DMS53 treated with DMSO at 0.1 percent for 48 hours (cell line): ENCODE results near the gene PROM2.
A peak's percentile ranks its signal among the peaks of the same experiment; 100 is the strongest.

Source experiments
- DNase-seq: peaks from one replicate; lab custom pipeline; 2025; ENCODE audit not compliant: unreplicated experiment; lab: John Stamatoyannopoulos, UW

PROM2 gene

DNA sequence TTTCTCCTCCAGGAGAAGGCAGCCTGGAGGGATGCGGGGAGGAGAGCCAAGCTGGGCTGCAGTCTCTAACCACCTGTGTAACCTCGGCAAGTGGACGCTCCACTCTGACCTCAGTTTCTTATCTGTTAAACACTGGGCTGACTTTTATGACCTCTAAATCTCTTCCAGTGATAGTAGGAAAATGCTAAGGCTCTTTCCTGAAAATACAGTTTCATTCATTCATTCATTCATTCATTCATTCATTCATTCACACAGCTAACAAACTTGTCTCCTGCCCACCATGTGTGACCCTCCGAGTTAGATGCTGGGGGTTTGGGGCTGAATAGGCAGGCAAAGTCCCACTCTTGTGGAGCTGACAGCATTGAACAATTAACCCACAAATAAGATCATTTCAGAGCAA is 9.3 kb downstream of the PROM2 start:
- DNase-seq = no peak

DNA sequence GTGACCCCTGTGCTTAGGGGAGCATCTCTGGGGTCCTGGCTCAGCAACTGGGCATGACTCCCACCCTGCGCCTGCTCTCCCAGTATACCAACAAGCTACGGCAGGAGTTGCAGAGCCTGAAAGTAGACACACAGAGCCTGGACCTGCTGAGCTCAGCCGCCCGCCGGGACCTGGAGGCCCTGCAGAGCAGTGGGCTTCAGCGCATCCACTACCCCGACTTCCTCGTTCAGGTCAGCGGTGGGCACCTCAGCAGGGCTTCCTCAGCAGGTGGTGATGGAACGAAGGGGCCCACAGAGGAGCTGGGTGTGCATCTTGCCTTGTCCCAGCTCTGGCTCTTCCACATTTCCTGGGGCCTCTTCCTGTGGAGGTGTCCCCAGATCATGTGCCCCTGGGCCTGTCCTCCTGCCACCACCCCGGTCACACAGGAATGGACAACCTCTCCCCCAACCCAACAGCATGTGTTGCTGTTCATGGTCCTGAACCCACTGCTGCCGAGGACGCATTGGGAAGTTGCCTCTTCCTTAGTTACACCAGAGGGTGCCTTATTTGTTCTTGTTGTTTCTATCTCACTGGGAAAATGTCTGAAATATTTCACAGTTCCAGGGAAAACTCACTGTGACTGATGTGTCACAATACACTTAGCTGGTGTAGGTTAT is 10.8 kb downstream of the PROM2 start:
- DNase-seq = no peak

DNA sequence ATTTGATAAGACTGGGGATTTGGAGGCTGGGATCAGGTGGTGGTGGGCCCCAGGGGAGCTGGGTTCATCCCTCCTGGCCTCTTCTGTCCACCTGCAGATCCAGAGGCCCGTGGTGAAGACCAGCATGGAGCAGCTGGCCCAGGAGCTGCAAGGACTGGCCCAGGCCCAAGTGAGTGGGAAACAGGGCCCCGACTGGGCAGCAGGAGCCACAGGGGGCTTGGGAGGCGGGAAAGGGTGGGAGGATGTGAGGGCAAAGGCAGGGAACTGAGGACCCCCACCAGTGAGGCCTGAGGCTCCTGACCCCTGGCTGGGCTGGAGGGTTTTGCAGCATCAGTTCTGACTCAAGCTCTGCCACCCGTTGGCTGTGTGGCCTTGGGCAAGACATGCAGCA is 11.3 kb downstream of the PROM2 start:
- no peak for DNase-seq

DNA sequence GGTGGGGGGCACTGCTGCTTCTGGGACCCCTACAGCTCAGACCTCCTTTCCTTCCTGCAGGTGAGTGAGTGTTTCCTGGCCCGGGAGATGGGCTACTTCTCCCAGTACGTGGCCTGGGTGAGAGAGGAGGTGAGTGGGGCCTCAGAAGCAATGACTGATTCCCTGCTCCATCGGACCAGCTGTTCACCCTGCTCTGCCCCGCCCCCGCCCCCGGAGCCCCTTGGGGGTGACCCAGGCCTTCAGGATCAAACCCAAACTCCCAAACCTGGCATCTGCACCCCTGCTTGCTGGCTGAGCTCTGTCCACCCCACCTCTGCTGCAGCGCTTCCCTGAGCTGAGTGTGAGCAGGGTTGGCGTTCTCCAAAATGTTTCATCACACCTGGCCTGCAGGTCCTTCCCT is 13.1 kb downstream of the PROM2 start:
- no peak for DNase-seq

DNA sequence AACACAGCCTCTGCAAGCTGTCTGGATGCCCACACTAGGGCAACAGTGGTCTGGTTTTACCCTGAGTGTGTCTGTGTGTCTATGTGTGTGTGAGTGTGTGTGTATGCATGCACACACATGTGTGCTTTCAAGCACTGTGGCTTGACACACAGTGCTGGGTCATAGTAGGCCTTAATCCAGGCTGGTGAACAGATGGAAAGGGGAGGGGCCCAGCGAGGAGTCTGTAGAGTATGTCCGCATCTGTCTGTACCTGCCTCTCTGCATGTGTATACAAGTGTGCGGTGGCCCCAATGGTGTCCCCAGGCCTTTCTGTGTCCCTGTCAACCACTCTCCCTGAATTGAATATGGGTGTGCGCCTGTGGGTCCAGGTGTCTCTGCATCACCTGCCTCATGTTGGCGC is 13.6 kb downstream of the PROM2 start:
- DNase-seq = no peak

DNA sequence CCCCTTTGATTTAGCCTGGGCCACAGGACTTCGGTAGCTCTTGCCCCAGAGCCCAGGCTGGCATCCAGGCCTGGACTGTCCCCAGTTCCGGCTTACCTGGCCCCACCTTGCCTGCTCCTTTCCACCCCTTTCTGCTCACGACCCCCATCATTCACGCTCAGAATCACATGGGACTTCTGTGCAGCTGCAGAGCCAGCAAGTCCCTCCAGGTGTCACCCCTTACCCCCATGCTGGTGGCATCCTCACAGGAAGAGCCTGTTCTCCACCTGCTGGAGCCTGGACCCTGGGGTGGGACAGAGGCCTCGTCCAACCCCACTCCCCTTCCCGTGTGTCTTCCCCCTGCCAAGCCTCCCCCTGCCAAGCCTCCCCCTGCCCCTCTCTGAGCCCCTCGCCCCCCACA is 15.0 kb downstream of the PROM2 start:
- DNase-seq = no peak

DNA sequence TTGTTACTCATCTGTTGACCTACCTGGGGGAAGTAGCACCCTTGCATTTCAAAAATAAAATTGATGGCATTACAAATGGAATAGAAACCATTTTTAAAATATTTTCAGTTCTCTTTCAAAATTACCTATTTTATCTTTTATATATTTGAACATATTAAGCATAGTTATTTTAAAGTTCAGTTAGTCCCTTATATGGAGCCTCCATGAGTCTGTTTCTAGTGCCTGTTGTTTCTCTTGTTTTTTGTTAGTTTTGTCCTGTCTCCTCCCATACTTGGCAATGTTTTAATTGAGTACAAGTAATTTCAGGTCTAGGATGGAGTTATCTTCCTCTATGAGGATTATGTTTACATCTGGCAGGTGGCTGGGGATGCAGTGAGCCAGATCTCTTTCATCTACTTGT is 17.0 kb downstream of the PROM2 start:
- no peak for DNase-seq

DNA sequence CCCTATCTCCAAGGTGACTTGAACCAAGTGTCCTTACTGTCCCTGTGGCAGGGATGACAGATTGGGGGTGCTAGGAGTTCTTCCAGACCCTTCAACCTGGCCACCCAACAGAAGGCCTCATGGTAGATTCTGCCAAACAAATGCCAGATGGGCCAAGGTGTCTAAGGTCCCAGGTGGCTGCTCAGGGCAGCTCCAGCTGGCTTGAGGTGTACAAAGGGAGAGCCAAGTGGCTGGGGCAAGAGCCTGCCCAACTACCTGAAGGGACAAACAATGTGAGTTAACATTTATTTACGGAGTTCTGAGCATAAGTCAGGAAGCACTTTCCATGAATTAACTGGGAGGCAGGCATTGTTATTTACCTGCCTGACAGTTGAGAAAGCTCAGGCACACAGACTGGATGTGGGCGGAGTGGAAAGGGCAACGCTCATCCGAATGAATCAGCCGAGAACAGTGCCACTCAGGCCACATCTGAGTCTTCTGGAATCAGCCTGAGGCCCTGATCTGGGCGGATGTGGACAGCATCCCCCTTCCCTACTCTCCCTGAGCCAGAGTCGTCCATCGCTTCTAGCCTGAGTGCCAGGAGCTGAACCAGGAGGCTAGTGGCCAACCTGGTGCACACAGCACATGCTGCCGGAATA is 18.5 kb downstream of the PROM2 start:
- no peak for DNase-seq

DNA sequence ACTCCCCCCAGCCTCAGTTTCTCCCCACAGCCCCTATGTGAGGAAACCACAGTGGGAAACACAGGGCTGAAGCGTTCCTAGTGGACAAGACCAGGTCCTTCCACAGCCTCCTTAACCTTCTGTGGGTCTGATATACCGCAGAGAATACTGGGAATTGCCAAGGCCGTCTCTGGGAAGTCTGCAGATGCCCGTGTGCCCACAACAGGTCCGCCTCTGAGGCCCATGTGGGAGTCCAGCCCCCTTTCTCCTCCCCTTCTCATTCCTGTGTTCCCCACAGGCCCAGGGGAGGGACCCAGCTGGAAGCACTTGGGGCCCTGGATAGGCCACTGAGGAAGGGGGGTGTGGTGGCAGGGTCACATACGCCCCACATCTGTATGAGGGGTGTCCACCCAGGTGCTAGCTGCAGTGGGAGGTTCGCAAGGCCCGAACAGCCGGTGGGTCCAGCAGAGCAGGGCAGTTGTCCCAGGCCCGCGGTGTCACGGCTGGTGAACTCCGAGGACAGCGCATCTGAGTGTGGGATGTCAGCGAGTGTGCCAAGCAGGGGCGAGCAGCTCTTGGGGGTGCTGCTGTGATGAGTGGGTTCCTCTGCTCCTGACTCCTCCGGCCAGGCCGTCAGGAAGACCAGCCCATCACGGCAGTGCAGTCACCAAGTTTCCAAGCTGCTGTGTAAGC is 20.5 kb downstream of the PROM2 start:
- DNase-seq = no peak

DNA sequence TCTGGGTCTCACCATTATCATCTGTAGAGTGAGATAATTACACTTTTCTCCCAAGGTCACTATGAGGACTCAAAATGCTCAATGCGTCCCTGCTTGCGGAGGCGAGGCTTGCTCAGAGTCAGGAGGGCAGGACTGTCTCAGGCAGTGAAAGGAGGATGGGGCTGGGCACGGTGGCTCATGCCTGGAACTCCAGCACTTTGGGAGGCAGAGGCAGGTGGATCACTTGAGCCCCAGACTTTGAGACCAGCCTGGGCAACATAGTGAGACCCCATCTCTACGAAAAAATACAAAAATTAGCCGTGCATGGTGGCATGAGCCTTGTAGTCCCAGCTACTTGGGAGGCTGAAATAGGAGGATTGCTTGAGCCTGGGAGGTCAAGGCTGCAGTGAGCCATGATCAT is 21.1 kb downstream of the PROM2 start:
- DNase-seq = no peak

DNA sequence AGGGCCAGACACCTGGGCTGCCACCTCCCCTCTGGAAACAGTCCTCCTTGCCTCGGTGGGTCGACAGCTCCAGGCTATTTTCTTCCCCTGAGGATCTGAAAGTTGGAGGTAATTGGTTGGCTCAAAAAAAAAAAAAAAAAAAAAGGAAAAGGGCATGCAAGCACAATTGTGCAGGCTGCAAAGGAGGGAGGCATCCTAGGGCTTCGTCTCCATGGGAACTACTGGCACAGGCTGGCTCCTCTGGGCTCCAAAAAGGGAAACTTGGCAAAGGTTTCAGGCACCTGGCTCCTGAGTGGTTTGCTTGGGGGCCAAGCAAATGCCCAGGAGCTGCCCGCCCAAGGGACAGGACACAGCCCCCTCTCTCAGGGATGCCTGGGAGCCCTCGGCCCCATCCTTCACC is 21.8 kb downstream of the PROM2 start:
- DNase-seq = no peak

DNA sequence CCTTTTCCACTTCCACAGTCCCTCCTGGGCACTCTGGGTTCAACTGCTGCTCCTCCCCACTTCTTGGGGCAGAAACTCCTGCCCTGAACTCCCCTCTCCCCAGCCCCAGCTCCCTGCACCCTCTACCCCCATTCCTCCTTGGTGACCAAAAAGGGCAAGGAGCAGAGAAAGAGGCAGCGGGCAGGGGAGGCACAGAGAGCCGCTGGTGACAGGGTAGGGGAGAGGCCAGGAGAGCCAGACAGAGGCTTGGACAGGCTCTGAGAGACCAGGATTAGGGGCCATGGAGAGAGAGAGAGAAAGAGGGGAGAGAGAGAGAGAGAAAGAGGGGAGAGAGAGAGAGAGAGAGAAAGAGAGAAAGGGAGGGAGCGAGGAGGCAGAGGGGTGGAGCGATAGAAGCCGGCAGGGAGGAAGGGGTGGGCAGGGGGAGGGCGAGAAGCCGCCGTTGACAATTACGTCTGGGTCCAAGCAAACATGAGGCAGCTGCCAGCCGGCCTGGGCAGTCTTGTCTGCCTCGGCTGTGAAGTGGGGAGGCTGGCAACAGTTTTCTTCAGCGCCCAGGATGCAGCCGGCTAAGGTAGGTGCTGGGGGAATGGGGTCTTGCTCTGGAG is 22.7 kb downstream of the PROM2 start, which contains the start of gene KCNIP3:
Gene KCNIP3 (plus strand): TSS at position 468 of the 608 bp plus-strand sequence. CDS start 92 bp downstream, at position 560.
- peak; percentile 84 for DNase-seq

DNA sequence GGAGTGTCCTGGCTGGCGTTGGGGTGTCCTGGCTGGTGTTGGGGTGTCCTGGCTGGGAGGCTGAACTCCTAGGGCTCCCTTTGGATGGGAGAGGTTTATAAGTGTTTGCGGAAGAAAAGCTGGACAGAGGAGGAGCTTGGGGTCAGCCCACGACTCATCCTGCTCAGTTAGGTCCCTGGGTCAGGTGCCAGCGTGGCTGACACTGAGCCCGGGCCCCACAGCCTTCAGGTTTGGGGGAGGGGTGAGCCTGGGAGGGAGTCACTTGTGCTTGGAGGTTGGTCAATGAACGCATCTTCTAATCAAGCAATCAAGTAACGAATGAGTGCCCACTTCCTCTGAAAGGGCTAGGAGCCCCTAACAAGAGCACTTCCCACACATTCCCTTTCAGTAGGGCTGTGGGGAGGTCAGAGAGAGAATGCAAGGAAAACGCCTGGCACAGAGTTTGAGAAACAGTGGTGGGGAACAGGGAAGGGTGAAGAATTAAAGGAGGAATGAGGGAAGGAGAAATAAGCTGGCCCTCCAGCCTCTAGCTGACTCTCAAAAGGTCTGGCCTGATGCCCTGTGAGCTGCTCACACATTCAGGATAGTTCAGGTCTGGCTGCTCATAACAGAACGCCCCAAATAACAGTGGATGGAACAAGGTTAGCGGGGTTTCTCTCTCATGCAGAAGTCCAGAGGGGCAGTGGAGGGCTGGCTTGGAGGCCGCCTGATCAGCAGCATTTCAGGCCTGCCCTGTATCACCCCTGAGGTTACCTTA is 23.6 kb downstream of the PROM2 start:
- DNase-seq = peak; percentile 48

DNA sequence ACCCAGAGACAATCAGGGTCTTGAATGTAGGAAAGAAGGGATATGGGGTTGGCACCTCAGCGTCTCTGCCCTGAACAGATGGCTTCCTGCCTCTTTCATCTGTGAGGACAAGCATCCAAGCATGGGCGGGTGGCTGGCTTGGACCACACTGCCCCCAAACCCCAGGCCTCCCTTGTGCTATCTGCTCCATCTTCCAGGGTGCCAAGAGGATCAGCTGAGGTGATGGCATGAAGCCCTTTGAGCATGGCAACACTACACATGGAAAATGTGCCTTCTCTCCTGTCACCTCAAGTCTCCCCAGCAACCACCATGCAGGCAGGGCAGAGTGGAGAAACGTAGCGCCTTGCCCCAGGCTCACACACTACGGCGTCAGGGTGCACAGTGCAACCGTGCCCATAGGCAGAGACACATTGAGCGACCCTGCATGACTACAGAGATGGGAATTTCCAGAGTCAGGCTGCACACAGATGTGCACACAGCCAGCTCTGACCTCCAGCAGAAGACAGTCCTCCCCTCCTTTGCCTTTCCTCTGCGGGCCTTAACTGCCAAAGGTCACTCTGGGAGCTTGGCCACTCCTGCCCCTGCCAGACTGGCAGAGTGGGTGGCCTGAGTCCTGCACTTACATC is 24.4 kb downstream of the PROM2 start:
- no peak for DNase-seq

DNA sequence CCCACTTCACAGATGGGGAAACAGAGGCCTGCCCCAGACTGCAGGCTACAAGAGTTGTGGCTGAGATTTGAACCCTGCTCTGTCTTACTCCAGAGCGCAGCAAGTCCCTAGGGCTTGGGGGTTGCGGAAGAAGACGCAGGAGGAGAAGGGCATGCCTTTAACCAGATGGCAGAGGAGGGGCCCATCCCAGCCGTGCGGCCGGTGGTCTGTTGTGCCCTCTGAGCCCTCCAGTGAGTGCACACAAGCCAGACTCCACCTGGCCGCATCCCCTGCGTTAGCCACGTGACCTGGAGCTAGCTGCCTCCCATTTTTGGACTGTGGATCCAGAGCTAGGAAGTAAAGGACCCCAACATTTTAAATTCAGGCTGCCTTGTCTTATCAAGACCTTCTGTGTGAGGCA is 25.7 kb downstream of the PROM2 start:
- no peak for DNase-seq

DNA sequence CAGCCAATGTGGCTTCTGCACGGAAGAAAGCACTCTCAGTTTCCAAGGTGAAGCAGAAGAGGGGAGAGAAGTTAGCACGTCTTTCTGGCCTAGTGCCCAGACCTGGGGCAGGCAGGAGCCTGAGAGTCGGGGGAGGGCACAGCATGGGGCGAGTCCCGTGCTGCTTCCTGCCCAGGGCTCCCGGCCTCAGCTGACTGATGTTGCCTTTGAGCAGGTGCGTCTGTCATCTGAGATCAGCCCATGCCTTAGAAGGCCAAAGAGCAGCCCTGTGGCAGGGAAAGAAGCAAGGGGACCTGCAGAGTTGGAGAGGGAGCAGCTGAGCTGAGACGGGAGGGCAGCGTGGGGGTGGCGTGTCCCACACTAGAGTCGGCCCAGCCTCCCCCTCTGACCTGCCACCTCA is 26.2 kb downstream of the PROM2 start:
- peak; percentile 75 for DNase-seq

DNA sequence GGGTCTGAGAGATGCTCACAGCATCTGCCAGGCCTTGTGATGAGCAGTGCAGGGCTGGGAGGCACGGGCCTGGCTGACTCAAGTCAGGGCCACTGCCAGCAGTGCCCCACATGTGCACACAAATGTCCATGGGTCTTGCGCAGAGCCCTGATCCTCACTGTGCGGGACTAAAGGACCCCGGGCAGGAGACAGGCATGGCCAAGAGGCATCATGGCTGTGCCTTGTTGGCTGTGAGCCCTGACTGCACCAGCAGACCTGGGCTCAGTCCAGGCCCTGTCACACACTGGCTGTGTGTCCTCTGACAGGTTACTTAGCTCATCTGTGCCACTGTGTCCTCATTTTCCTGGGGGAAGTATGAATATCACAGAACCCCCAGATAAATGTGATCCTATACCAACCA is 26.9 kb downstream of the PROM2 start:
- no peak for DNase-seq

DNA sequence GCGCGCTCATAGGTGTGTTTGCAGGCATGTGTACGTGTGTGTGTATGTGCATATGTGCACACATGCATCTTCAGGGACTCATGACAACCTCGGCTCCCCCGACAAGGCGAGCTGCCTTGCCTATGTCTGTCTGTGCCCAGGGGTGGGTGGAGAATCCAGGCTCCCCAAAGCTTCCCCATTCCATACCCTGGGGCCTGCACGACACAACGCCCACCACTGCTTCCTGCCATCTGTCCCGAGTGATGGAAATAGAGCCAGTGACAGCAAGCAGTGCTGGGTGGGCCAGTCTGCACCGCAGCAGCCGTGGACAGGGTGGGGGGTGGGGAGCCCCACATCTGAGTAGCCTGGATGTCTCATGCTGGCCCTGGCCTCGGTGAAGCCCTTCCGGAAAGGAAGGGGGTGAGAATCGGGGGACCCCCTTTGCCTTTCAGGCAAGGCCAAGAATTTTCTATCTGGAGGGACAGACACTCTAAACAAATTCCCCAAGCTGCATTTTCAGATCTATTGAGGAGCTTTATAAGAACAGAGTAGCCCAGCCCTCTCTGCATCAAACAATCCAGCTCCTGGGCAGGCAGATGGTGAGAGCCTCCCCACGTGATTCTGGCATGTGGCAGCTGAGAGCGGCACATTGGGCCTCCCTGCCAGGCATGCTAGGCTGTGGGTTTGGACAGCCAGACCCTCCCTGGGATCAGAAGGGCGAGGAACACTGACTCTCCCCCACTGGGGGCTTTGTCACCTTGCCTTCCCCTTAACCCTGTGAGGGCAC is 27.8 kb downstream of the PROM2 start:
- DNase-seq = no peak

DNA sequence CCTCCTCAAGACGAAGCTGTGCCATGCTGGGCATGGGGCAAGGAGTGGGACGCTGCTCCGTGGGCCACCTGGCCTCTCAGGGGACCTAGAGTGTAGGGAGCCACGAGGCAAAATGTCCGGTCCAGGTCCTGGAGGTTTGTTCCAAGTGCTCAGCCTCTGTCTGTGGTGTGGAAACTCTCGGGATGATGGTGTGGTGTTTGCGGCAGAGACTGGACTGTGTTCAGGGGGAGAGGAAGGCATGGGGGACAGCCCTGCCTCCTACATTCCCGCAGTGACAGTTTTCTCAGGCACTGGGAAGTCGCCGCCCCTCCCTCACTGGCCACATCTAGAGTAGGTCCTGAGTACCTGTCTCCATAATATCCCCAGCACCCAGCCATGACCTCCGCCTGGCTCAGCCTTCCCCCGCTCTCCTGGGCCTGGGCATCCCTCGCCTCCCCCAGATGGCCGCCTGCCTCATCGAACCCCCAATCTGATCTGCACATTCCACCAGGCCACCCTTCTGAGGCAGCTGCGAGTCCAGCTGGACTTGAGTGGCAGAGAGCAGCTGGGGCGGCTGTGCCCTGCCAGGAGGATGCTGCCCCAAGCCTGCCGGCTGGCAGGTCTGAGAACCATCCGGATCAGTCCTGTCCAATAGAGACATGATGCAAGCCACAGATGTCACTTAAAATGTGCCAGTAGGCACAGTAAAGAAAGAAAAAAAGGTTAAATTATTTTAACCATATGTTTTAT is 29.1 kb downstream of the PROM2 start:
- peak; percentile 16 for DNase-seq
